ENCODE data around the gene DUS1L.

The DUS1L gene

GRCh38 chr17:82087961-82088837 lies 22.6 kb upstream of the DUS1L start:
- DNase-seq, result no peak

- DNase-seq, result no peak
Observed at GRCh38 chr17:82086941-82087906, 21.6 kb upstream of the DUS1L start.

- DNase-seq, result no peak
Observed at GRCh38 chr17:82085931-82086764, 20.5 kb upstream of the DUS1L start.

GRCh38 chr17:82085031-82085861 lies 19.6 kb upstream of the DUS1L start:
- no peak for DNase-seq

- DNase-seq, result no peak
Observed at GRCh38 chr17:82084373-82085030, 18.9 kb upstream of the DUS1L start.

GRCh38 chr17:82083533-82084359 lies 18.1 kb upstream of the DUS1L start:
- no peak for DNase-seq

GRCh38 chr17:82083009-82083408 lies 17.4 kb upstream of the DUS1L start:
- DNase-seq, result no peak

- no peak for DNase-seq
Observed at GRCh38 chr17:82082456-82082855, 16.9 kb upstream of the DUS1L start.

- DNase-seq, result no peak
Observed at GRCh38 chr17:82081966-82082365, 16.4 kb upstream of the DUS1L start.

GRCh38 chr17:82081546-82081945 lies 15.9 kb upstream of the DUS1L start:
- no peak for DNase-seq

- DNase-seq, result no peak
Observed at GRCh38 chr17:82080789-82081464, 15.3 kb upstream of the DUS1L start.

- DNase-seq, result no peak
Observed at GRCh38 chr17:82080048-82080788, 14.6 kb upstream of the DUS1L start.

GRCh38 chr17:82079001-82079677 lies 13.5 kb upstream of the DUS1L start:
- DNase-seq, result no peak

GRCh38 chr17:82078433-82078832 lies 12.8 kb upstream of the DUS1L start:
- DNase-seq, result no peak

- DNase-seq, result no peak
Observed at GRCh38 chr17:82077617-82078358, 12.2 kb upstream of the DUS1L start.

GRCh38 chr17:82076785-82077591 lies 11.4 kb upstream of the DUS1L start:
- DNase-seq, result no peak
